Measurements from ENCODE around the gene TRAPPC4.
"Not testable (repeated sequence)": the region's sequence is repeated elsewhere in the genome, so short reads cannot be mapped to it uniquely, and the experiment has no call there.

Gene TRAPPC4

DNA sequence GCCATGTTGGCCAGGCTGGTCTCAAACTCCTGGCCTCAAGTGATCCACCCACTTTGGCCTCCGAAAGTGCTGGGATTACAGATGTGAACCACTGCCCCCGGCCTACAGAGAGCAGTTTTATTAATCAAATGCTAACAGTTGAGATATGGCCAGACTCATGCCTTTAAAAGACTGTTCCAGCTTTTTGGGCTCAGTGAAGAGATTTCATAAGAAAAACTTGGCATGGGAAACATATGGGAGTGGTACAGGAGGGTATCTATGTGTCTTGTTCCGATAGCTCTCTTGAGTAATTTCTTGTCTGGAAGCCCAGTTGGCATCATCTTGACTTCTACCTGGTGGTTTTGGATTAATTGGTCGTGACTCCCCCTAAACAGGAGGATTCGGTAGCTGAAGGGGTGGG lies 20.3 kb downstream of the TRAPPC4 start:
- DNase-seq: no peak

DNA sequence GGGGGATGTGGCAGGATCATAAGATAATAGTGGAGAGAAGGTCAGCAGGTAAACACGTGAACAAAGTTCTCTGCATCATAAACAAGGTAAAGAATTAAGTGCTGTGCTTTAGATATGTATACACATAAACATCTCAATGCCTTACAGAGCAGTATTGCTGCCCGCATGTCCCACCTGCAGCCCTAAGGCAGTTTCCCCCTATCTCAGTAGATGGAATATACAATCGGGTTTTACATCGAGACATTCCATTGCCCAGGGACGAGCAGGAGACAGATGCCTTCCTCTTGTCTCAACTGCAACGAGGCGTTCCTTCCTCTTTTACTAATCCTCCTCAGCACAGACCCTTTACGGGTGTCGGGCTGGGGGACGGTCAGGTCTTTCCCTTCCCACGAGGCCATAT lies 20.9 kb downstream of the TRAPPC4 start:
- not testable (repeated sequence) for DNase-seq

DNA sequence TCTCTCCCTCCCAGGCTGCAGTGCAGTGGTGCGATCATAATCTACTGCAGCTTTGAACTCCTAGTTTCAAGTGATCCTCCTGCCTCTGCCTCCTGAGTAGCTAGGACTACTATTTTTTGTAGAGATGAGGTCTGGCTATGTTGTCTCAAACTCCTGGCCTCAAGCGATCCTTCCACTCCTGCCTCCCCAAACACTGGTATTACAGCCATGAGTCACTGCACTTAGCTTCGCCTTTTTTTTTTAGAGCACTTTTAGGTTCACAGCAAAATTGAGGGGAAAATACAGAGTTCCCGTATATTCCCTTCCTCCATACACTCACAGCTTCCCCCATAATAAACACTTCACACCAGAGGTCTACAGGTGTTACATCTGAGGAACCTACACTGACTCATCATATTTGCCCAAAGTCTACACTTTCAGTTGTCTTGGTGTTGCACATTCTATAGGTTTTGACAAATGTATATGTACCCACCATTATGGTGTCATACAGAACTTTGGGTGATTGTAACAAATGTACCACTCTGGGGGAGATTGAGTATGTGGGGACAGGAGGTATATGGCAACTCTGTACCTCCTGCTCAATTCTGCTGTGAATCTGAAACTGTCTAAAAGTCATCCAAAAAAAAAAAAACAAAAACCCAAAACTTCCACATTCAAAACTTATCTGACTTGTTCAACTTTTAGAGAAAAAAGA lies 23.4 kb downstream of the TRAPPC4 start:
- DNase-seq: no peak

DNA sequence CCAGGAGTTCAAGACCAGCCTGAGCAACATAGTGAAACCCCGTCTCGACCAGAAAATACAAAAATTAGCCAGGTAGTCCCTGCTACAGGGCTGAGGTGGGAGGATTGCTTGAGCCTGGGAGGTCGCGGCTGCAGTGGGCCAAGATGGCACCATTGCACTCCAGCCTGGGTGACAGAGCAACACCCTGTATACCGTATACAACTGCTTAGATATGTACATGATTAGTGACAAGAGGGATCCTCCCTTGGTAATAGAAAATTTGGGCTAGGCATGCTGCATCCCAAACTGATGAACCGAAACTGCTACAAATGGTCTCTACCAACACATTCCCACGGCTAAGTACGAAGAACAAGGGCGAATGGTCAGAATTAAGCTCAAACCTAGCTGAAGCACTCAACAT lies 24.4 kb downstream of the TRAPPC4 start:
- no peak for DNase-seq

DNA sequence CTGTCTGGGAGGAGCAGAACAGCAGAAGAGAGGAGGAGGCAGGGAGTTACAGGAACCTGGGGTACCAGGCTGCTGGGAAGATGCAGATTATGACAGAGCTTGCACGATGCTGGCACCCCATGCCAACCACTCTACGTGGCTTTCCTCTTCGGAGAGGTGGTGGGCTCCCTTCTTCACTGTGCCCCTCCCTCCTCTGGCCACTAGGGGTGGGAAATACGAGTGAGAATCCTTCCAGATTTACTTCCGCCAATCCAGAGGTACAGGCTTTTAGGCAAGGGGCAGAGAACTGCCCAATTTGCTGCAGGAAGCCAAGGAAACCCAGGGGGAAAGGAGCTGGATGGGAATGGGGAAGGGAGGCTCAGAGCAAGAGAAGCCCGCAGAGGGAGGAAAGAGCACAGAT lies 26.1 kb downstream of the TRAPPC4 start:
- DNase-seq: no peak

DNA sequence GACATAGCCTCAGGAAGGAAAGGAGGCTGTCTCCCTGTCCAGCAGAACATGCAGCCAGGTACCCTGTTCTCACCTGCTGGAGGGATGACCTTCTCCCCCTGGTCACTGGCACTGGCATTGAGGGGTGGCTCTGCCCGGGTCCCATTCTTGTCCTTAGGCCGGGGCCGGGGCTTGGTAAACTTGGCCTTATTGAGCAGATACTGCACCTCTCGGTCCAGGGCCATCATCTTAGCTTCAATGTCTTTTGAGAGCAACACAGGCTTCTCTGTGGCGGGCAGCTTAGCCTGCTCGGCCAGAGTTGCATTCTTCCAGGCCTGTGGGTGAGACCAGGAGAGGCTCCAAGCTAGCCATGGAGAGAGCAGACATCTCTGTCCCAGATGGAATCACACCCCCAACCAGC lies 27.9 kb downstream of the TRAPPC4 start:
- no peak for DNase-seq

DNA sequence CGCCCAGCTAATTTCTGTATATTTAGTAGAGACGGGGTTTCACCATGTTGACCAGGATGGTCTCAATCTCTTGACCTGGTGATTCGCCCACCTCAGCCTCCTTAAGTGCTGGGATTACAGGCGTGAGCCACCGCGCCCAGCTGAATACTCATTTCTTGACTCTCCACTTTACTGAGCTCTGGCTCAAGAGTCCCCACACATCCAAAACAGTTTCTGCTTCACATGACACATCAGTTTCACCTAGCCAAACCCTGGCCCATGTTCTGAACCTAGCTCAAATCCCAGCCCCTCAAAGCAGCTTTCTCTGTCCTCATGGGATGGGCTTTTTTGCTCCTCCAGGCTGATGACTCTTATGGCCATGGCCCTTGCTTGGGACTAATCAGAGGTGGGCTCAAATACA lies 28.6 kb downstream of the TRAPPC4 start:
- DNase-seq: no peak

DNA sequence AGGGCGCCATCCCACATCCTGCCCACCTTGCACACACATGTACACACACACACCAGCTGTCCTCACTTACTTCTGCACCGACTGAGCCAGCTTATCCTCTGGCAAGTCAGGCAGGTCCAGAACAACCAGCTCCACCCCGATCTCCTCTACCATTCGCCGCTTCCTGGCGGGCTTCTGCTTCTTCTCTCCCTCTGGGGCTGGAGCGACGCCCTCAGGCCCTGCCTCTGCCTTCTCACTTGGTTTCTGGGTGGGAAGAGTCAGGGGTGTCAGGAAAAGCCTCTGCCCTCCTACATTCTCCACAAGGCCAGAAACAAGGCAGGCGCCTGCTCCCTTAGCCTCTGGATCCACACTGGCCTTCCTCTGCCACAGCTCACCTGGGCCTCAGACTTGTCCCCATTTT lies 30.1 kb downstream of the TRAPPC4 start:
- no peak for DNase-seq

DNA sequence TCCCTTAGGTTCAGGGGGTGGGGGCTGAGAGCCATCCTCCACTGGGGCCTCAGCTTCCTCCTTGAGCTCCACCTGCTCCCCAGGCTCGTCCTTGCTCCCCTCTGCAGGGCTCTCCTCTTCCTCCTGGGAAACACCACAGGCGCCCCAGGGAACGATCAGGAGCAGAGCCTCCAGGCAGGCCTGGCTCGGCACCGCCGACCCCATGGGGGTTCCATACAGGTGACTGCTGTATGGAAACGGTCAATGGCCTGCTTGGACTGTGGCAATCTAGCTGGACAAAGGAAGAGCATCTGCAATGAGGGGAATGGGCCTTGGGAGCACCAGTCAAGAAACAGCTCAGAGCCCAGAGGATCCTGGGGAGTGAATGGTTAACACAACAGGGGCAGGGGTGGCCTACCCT lies 30.5 kb downstream of the TRAPPC4 start:
- DNase-seq: no peak

DNA sequence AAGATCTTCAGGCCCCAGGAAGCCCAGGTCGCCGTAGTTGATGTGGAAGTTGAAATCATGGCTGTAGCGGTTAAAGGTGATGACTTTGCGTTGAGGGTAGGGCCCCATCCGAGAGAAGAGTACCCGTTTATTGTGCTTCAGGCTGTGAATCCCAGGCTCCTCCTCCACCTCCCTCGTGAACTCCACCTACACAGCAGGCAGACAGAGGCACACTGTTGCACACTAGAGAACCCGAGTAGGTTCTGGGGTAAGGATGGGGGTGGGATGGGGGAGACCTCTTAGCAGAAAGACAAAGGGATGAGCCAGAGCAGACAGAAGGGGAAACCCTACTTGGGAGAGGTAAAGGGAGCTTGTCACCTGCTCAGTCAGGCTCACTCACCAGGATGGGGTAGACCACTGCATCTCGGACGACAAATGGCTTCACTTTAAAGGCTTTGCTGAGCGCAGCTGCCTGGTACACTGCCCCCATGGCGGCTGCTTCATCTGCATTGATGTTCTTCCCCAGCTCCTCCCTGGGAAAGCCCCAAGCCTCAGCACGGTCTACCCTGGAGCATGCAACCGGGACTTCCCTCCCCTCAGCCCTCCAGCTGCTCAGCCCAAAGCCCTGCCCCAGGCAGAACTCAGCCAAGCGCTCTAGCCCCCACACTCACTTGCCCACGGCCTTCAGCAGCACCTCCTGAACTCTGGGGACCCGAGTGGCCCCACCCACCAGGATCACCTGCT lies 33.0 kb downstream of the TRAPPC4 start:
- no peak for DNase-seq

DNA sequence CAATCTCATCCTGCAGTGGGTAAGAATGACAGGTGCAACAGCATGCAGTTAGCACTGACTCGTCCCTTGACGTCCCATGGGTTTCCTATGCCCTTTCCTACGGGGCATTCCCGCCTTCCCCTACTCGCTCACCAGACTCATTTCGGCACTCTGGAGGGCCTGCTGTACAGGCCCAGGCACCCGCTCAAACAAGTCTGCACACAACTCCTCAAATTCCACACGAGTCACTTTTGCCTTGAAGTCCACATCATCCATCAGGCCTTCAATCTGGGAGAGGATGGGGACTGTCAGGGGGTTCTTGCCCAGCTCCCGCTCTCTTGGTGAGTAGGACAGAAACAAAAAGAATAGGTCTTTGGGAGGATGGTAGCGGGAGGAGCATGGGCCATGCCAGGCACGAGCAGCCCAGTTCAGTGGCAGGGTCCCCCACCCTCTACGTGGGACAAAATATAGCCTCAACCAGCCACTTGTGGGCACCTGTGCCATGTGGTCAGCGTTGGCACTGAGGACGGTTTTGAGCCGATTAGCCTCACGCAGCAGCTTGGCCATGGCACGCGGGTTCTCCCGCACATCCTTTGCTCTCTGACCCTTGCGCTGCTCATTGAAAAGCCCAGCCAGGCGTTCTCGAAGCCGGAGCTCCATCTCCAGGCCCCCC lies 33.7 kb downstream of the TRAPPC4 start:
- no peak for DNase-seq

DNA sequence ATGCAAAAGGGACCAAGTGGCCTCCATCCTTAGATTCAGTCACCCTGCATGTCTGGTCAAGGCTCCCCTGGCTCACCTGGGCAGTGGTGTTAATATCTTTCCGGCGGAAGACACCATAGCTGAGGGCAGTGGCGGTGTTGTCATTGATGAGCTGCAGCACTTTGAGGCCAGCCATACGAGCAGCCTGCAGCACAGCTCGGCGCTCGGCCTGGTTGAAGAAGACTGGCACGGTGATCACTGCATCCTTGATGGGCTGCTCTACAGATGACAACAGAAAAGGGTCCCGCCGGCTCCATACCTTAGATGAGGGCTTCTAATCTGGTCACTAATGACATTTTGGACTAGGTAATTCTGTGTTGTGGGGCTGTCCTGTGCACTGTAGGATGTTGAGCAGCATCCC lies 35.9 kb downstream of the TRAPPC4 start:
- no peak for DNase-seq

DNA sequence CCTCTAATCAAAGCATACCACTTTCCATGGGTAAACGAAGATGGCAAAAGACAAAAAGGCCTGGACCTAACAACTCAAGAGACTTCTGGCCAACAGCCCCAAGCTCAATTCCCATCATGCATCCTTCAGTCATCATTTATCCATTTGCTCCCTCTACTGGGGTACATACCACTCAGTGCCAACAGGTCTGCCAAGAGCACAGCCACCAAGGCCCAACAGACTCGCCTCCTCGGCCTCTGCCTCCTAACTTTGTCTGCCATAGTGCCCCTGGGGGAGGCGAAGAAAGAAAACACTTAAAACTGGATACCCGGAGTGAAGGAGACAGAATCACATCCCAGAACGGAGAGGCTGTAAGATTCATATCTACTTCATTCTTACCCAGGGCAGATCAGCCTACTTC lies 37.3 kb downstream of the TRAPPC4 start:
- DNase-seq: no peak

DNA sequence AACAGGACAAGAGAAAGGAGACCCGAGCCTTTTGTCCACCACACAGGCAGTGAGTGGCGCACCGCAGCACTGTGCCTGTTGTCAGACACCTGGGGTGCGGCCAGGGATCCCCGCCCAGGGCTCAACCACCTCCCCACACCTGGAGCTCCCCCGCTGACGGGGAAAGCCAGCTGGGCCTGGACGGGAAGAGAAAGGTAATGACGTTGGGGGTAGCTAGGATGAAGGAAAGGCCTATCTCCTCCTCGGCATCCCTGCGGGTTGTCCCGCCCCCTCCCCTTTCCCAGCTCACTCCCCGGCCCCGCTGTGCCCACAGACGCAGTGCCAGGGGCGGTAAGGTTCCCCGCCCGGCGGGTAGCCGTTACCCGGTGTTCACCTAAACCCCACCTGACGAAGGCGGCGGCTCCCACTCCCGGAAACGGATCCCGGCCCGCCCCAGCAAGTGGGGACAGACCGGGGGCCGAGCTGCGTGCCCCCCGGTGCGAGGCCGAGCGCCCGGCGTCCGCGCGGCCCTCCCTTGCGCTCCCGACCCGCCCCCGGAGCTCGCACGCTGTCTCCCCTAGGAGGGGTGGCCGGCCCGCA lies 37.9 kb downstream of the TRAPPC4 start:
- DNase-seq: no peak

DNA sequence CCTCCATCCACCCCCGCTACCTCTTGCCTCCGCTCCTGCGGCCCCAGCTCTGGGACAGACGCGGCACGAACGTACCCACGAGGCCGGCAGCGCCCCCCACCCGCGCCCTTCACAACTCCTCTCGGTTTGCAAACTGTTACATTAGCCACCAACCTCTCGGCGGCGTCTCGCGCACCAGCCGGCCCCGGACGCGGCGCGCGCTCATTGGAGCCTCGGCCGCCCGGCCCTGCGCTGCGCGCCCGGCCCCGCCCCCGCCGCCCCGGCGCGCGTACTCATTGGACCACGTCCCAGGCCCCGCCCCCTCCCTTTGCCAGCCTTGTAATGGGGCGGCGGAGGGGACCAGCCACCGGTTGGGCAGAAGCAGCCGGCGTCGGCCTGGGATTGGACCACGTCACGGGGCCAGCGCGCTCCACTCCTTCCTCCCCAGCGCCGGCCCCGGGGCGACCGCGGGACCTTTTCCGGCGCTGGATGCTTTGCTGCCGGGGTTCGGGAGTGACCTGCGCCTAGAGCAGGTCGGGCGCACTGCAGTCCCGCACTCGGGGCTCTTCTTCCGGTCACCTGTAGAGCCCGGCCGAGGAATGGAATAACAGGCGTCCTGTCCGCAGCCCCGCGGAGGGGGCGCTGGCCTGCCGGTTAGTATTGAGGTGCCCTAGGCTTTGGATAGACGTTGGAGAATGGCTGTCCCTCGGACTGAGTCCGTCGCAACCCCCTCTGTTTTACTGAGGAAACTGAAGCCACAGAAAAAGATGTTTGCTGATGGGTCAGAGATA lies 38.6 kb downstream of the TRAPPC4 start, which contains the start of gene HYOU1:
Gene HYOU1, minus strand, starts transcription at position 206 of the 770 bp plus-strand sequence. CDS start 1,045 bp downstream, outside the sequence.
- DNase-seq: peak; percentile 92

DNA sequence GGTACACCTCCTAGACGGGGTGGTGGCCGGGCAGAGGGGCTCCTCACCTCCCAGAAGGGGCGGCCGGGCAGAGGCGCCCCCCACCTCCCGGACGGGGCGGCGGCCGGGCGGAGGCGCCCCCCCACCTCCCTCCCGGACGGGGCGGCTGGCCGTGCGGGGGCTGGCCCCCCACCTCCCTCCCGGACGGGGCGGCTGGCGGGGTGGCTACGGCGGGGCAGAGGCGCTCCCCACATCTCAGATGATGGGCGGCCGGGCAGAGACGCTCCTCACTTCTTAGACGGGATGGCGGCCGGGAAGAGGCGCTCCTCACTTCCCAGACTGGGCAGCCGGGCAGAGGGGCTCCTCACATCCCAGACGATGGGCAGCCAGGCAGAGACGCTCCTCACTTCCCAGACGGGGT lies 40.6 kb downstream of the TRAPPC4 start:
- not testable (repeated sequence) for DNase-seq

DNA sequence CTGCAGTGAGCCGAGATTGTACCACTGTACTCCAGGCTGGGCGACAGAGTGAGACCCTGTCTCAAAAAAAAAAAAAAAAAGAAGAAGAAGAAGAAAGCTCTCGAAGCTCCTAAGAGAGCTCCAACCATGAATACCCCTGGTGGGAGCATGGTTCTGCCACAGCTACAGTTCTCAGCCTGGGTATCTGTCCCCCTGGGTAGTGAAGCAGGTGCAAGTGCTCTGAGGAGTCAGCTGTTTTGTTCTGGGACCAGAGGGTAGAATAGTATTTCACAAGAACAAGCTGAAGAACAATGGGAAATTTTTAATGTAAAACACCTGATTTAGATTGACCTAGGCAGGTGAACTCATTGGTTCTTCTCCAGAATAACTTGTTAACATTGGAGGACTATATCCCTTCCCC lies 42.7 kb downstream of the TRAPPC4 start:
- DNase-seq: no peak

DNA sequence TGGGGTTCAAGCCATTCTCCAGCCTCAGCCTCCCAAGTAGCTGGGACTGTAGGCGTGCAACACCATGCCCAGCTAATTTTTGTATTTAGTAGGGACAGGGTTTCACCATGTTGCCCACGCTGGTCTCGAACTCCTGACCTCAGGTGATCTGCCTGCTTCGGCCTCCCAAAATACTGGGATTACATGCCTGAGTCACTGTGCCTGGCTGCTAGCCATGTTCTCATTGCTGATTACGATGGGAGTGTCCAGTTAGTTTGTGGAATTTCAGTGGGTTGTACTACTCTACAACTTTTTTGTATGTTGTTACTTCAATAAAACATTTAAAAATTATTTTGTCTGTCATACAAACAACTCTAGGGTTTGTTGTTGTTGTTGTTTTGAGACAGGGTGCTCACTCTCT lies 44.2 kb downstream of the TRAPPC4 start:
- DNase-seq: no peak

DNA sequence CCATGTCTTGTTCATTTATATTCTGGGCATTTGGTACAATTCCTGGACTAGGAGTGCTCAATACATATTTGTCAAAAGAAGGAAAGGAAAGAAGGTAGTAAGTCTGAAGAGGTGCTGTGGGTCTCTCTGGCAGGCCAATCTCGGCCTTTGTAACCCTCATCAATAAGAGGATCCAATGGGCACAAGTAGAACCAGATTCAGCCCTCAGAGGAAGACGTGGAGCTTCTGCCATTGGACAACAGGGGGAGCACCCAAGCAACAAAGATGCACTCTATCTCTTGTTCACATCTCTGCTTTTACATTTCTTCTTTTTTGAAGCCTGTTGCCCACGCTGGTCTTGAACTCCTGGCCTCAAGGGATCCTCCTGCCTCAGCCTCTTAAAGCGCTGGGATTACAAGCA lies 46.8 kb downstream of the TRAPPC4 start:
- DNase-seq: no peak

DNA sequence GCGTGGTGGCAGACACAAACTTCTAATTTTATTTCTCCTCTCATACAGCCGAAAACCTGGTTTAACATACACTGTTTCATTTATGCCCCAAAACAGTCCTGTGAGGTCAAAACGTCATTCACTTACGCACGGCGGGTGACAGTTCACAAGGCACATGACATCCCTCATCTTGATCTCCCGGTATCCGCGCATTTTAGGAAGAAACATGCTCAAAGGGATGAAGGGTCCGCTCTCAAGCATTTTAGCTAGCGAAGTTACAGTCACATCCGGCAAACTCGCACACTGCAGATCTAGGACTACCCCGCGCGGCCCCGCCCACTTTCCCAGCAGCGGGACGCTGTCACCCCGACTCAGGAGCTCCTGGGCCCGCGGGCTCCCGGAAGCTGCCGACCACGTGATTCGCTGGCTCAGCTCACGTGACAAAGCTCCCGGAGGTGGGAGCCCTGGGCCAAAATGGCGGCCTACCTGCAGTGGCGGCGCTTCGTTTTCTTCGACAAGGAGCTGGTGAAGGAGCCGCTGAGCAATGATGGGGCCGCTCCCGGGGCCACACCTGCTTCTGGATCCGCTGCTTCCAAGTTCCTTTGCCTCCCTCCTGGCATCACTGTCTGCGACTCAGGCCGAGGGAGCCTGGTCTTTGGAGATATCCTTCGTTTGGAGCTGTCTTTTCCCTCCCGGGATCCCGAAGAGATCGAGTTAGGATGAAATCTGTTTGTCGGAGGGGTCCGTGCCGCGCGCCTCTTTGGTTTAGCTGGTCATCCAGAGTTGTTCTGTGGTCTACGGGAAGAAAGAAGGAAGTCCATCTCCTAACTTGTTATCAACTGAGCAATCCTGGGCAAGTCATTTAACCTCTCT lies 49.0 kb downstream of the TRAPPC4 start, which contains the start of gene VPS11:
Gene VPS11, plus strand, starts transcription at position 448 of the 852 bp plus-strand sequence. Its CDS starts 6 bp downstream, at position 454.
- DNase-seq: peak; percentile 91
